ENCODE results near the gene ADAM15.

The ADAM15 gene

DNA sequence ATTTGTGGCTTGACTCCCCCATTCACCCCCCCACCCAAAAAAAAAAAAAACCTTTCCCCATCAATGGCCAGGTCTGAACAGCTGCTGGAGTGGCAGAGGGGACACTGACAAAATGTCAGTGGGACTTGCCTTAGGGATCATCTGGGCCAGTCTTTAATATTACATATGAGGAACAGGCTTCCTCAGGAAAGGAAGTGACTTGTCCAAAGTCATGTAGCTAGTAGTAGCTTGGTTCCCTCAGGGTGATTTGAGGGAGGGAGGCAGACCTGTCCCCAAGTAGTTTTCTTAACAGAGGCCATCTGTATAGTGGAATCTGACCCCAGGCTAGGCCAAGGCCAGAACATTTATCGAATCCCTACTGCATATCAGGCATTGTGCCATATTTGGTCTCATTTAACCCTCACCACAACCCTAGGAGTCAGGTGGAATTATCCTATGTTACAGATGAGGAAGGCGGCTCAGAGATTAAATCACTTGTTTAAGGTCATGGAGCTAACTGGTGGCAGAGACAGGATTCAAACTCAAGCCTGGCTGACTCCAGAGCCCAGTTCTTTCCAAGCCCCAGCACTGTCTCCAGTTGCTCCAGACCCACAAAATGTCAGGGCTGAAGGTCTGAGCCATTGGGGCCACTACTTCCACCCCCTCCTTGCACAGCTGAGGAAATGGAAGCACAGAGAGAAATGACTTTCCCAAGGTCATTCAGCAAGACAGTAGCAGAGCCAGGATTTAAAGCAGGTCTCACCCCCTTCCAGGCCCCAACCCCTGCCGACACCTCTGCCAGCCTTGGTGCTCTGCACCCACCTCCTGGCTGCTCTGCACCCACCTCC, 38.1 kb upstream of the ADAM15 start:
- TF ChIP-seq, protein P1, sequence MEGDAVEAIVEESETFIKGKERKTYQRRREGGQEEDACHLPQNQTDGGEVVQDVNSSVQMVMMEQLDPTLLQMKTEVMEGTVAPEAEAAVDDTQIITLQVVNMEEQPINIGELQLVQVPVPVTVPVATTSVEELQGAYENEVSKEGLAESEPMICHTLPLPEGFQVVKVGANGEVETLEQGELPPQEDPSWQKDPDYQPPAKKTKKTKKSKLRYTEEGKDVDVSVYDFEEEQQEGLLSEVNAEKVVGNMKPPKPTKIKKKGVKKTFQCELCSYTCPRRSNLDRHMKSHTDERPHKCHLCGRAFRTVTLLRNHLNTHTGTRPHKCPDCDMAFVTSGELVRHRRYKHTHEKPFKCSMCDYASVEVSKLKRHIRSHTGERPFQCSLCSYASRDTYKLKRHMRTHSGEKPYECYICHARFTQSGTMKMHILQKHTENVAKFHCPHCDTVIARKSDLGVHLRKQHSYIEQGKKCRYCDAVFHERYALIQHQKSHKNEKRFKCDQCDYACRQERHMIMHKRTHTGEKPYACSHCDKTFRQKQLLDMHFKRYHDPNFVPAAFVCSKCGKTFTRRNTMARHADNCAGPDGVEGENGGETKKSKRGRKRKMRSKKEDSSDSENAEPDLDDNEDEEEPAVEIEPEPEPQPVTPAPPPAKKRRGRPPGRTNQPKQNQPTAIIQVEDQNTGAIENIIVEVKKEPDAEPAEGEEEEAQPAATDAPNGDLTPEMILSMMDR (IDR thresholded peaks at IDR 0.05; ENCODE audit: borderline replicate concordance, insufficient read depth, low read depth, low read length): no peak
- no peak overlapping the region for H3K4me3 ChIP-seq (ENCODE audit: low read depth, low read length)

DNA sequence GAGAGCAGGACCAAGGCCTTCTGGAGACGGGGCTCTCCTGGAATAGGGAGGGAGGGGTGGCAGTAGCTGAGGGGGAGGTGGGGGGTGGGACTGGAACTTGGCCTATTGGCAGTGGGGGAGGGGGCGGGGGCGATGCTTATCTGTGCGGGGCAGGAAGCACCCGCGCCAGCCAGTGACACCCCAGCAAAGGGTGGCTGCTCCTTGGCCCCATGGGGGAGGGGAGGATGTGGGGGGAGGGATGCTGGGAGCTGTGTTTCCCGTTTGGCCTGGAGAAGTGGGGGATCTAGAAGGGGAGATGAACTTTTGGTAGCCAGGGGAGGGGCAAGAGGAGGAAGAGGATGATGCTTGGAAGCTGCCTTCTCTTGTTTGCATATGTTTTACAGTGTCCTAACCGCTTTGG, 37.5 kb upstream of the ADAM15 start:
- no peak overlapping the region for H3K4me3 ChIP-seq (ENCODE audit: low read depth, low read length)
- TF ChIP-seq, protein P1 (IDR thresholded peaks at IDR 0.05; ENCODE audit: borderline replicate concordance, insufficient read depth, low read depth, low read length): no peak

DNA sequence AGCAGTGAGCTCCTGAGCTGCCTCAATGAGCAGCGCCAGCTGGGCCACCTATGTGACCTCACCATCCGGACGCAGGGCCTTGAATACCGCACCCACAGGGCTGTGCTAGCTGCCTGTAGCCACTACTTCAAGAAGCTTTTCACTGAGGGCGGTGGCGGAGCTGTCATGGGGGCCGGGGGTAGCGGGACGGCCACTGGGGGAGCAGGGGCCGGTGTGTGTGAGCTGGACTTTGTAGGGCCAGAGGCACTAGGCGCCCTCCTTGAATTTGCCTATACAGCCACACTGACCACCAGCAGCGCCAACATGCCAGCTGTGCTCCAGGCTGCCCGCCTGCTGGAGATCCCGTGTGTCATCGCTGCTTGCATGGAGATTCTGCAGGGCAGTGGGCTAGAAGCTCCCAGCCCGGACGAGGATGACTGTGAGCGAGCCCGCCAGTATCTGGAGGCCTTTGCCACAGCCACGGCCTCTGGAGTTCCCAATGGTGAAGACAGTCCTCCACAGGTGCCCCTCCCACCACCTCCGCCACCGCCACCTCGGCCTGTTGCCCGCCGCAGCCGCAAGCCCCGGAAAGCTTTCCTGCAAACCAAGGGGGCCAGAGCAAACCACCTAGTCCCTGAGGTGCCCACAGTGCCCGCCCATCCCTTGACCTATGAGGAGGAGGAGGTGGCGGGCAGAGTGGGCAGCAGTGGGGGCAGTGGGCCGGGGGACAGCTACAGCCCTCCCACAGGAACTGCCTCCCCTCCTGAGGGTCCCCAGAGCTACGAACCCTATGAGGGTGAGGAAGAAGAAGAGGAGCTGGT, 36.2 kb upstream of the ADAM15 start:
- H3K4me3 ChIP-seq (ENCODE audit: low read depth, low read length): no peak overlapping the region

DNA sequence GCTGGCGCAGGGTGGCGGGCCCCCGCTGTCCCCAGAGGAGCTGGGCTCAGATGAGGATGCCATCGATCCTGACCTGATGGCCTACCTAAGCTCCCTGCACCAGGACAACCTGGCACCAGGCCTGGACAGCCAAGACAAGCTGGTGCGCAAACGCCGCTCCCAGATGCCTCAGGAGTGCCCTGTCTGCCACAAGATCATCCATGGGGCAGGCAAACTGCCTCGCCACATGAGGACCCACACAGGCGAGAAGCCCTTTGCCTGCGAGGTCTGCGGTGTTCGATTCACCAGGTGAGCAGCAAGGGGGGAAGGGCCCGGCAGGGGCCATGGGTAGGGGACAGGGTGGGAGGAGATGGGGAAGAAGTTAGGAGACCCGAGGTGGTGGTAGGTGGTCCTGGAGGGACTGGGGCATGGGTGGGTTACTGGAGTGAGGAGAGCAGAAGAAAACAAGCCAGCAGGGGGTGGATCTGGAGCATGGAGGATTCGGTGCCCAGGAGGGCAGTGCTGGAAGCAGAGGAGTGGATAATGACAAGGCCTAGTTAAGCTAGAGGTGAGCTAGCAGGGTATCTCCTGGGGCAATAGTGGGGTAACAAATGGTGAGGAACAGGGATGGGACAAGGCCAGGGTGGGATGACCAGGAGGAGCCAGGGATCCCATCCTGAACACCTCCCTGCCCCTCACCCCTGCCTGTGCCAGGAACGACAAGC, 35.4 kb upstream of the ADAM15 start:
- H3K4me3 ChIP-seq (ENCODE audit: low read depth, low read length): no peak overlapping the region
- TF ChIP-seq, protein P1 (IDR thresholded peaks at IDR 0.05; ENCODE audit: borderline replicate concordance, insufficient read depth, low read depth, low read length): no peak

More for the DNA sequence above, 36.2 kb upstream of the ADAM15 start:
- TF ChIP-seq, protein P1 (IDR thresholded peaks at IDR 0.05; ENCODE audit: borderline replicate concordance, insufficient read depth, low read depth, low read length): no peak

DNA sequence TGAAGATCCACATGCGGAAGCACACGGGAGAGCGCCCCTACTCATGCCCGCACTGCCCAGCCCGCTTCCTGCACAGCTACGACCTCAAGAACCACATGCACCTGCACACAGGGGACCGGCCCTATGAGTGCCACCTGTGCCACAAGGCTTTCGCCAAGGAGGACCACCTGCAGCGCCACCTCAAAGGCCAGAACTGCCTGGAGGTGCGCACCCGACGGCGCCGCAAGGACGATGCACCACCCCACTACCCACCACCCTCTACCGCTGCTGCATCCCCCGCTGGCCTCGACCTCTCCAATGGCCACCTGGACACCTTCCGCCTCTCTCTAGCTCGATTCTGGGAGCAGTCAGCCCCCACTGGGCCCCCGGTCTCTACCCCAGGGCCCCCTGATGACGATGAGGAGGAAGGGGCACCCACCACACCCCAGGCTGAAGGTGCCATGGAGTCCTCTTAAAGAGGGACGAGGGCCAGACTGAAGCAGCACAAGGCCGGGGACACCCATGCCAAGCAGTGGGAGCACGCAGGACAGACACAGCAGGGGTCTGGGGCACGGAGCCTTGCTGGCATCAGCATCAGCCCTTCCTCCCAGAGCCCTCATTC, 34.8 kb upstream of the ADAM15 start:
- TF ChIP-seq, protein P1 (IDR thresholded peaks at IDR 0.05; ENCODE audit: borderline replicate concordance, insufficient read depth, low read depth, low read length): no peak
- H3K4me3 ChIP-seq (ENCODE audit: low read depth, low read length): no peak overlapping the region

DNA sequence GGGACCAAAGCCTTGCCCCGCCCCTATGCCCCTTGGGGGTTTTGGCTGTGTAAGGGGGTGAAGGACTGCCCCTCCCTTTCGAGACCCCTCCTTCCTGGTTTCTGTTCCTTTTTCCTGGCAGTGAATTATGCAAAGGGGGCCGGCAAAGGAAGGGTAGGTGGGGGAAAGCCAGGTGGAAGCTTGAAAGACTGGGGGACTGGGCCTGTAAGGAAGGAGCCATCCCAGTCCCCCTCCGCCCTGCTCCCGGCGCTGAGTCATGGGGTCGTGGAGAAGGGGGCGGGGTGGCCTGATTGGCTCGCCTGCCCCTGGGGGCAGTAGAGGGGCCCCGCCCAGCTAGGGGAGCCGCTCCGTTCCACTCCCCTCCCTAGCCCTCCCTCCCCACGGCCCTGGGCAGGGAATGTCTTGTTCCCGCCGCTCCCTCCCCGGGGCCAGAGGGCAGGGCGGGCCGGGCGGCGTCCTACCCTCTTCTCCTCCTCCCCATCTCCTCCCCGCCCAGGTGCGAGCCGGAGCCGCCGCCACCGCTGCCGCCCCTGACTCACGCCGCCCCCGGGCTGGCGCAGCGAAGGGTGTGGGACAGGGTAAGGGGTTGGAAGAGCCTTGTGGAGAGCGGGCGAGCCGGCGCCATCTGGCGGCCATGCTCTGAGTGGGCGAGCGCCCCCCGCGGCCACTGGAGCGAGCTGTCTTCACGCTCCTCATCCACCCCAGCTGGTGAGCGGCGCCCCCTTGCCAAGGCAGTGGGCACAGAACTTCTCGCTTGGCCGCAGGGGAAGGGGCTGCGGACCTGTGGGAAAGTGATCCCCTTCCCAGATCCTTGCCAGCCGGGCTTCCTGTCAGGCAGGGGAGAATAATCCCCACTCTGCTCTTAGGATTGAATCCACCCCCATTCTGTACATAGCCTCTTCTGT, 33.8 kb upstream of the ADAM15 start:
- TF ChIP-seq, protein P1 (IDR thresholded peaks at IDR 0.05; ENCODE audit: borderline replicate concordance, insufficient read depth, low read depth, low read length): peak; percentile 100

More for the DNA sequence above, 33.8 kb upstream of the ADAM15 start:
- H3K4me3 ChIP-seq (ENCODE audit: low read depth, low read length): peak overlapping the region; percentile 36
